Activated B cell treated with CpG ODN at 0.5 μM for 24 hours (primary cell): ENCODE measurements around the gene IL18. TPM values are rescaled to one million over a fixed set of nuclear protein-coding genes. Genes with fewer than 3 reads are reported as not detected.
"Not testable (repeated sequence)": the region's sequence is repeated elsewhere in the genome, so short reads cannot be mapped to it uniquely, and the experiment has no call there.

Experiments
- ATAC-seq: fragments of 200-7000 bp; cut with Tn5 transposase; one replicate; pipeline ENCODE4 v1.10.0; 2021; ENCODE audit warnings: low read depth, mild to moderate bottlenecking, moderate library complexity
- CTCF ChIA-PET: fragments of 350-600 bp; sonication (Branson Sonifier 250); formaldehyde crosslinking; loops from one replicate; lab custom pipeline; 2021; ENCODE audit warnings: antibody characterized with exemption; lab: Charles Lee
- POLR2A ChIA-PET: fragments of 350-600 bp; sonication (Branson Sonifier 250); formaldehyde crosslinking; loops from one replicate; lab custom pipeline; 2021; ENCODE audit warnings: antibody characterized with exemption; lab: Charles Lee
- DNase-seq: peaks from one replicate; pipeline ENCODE4 v3.0.0; 2022
- H3K27ac Mint-ChIP-seq: one replicate; pipeline ENCODE4 v1.8.0; 2020; ENCODE audit warnings: mixed read lengths
- H3K27me3 Mint-ChIP-seq: one replicate; pipeline ENCODE4 v1.8.0; 2021; ENCODE audit warnings: mixed read lengths
- H3K36me3 Mint-ChIP-seq: one replicate; pipeline ENCODE4 v1.8.0; 2021; ENCODE audit warnings: low read depth, mixed read lengths
- H3K4me1 Mint-ChIP-seq: one replicate; pipeline ENCODE4 v1.8.0; 2021; ENCODE audit warnings: mixed read lengths
- H3K4me3 Mint-ChIP-seq: one replicate; pipeline ENCODE4 v1.8.0; 2020; ENCODE audit warnings: mild to moderate bottlenecking, mixed read lengths
- H3K9me3 Mint-ChIP-seq: one replicate; pipeline ENCODE4 v1.8.0; 2020; ENCODE audit warnings: mixed read lengths
- CTCF ChIP-seq: fragments of 200-600 bp; IDR thresholded peaks from one replicate; pipeline ENCODE4 v1.8.0; 2022; ENCODE audit warnings: antibody characterized with exemption, mild to moderate bottlenecking
- intact Hi-C: fragments of 100-400 bp; cut with micrococcal nuclease; formaldehyde crosslinking; loops from one replicate; pipeline ENCODE4 v1.15.1; 2024
- total RNA-seq: library from RNA; stranded (reverse); gene quantifications from 2 replicates; pipeline ENCODE4 v1.2.3, GENCODE V29; 2022

The IL18 gene
- total RNA-seq, 1 donor from 2014 or later = 1.00 TPM

DNA sequence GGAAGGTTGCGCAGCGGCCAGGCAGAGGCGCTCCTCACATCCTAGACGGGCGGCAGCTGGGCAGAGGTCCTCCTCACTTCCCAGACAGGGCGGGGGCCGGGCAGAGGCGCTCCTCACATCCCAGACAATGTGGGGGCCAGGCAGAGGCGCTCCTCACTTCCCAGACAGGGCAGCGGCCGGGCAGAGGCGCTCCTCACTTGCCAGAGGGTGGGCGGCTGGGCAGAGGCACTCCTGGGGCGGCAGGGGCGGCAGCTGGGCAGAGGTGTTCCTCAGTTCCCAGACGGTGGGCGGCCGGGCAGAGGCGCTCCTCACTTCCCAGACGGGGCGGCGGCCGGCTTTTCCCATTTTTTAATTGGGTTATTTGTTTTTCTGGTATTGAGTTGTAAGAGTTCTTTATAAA lies 42.2 kb upstream of the IL18 start:
- ChIA-PET POLR2A (no interaction called here), CTCF (no interaction called here)
- no peak overlapping the region for H3K27ac Mint-ChIP-seq
- ATAC-seq (no peak), DNase-seq (no peak)
- H3K4me1 Mint-ChIP-seq = no peaks in the 10 kb centered on the region
- H3K4me3 Mint-ChIP-seq = no peak overlapping the region
- no peak for TF ChIP-seq CTCF
- no peaks in the 10 kb centered on the region for H3K36me3 Mint-ChIP-seq
- H3K9me3 Mint-ChIP-seq = no peaks in the 10 kb centered on the region
- H3K27me3 Mint-ChIP-seq = no peaks in the 10 kb centered on the region
- intact Hi-C loops = no loop called here

- ChIA-PET POLR2A (no interaction called here), CTCF (interaction anchor here (1.3 kb wide), 1 partner anchor 19 kb away, joined by 3 read pairs; no protein-coding TSS in a partner anchor)
- Mint-ChIP-seq H3K9me3 (no peaks in the 10 kb centered on the region), H3K4me3 (no peak overlapping the region), H3K27ac (no peak overlapping the region), H3K36me3 (no peaks in the 10 kb centered on the region), H3K4me1 (peaks cover 6% of the 10 kb centered on the region), H3K27me3 (peaks cover 2% of the 10 kb centered on the region)
- ATAC-seq = no peak
- no peak for TF ChIP-seq CTCF
- intact Hi-C loops = no loop called here
- DNase-seq = no peak
Measured at GRCh38 chr11:112200252-112200651, 36.4 kb upstream of the IL18 start.

GRCh38 chr11:112199101-112199500 lies 35.2 kb upstream of the IL18 start:
- CTCF ChIA-PET, H3K9me3 Mint-ChIP-seq, DNase-seq, ATAC-seq, H3K4me1 Mint-ChIP-seq, H3K4me3 Mint-ChIP-seq, intact Hi-C loops, H3K27ac Mint-ChIP-seq, POLR2A ChIA-PET, H3K36me3 Mint-ChIP-seq, H3K27me3 Mint-ChIP-seq: not testable (repeated sequence)

GRCh38 chr11:112196519-112197087 lies 32.7 kb upstream of the IL18 start:
- Mint-ChIP-seq H3K27me3 (peaks cover 2% of the 10 kb centered on the region), H3K36me3 (no peaks in the 10 kb centered on the region), H3K27ac (no peak overlapping the region), H3K4me1 (peaks cover 6% of the 10 kb centered on the region), H3K9me3 (no peaks in the 10 kb centered on the region), H3K4me3 (no peak overlapping the region)
- intact Hi-C loops = no loop called here
- no peak for DNase-seq
- POLR2A ChIA-PET = no interaction called here
- TF ChIP-seq CTCF = no peak
- ATAC-seq = no peak
- CTCF ChIA-PET = no interaction called here

DNA sequence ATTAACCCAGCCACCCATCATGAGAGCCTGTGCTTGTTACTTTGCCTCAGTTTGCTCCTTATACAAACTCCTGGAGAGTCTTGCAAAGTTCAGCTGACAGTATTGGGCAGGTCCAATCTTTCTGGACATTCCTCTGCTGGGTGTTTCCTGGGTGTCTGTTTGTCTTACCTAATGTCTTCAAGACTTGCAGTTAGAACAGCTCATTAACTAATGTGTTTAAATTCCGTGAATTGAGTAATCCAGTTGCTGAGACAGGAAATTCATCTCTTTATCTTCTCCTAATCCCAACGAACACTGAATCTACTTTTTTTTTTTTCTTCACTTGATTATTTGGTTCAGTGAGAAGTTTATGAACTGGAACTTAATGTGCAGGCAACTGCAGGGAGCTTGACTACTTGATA lies 32.1 kb upstream of the IL18 start:
- ATAC-seq (no peak), DNase-seq (no peak)
- H3K4me3 Mint-ChIP-seq = no peak overlapping the region
- peaks cover 2% of the 10 kb centered on the region for H3K27me3 Mint-ChIP-seq
- H3K36me3 Mint-ChIP-seq = no peaks in the 10 kb centered on the region
- TF ChIP-seq CTCF = no peak
- POLR2A ChIA-PET = no interaction called here
- intact Hi-C loops = no loop called here
- H3K4me1 Mint-ChIP-seq = peaks cover 6% of the 10 kb centered on the region
- CTCF ChIA-PET = interaction anchor here (0.7 kb wide), 1 partner anchor 12 kb away, joined by 5 read pairs; no protein-coding TSS in a partner anchor
- no peaks in the 10 kb centered on the region for H3K9me3 Mint-ChIP-seq
- H3K27ac Mint-ChIP-seq = no peak overlapping the region

- intact Hi-C loops, H3K4me3 Mint-ChIP-seq, POLR2A ChIA-PET, DNase-seq, H3K4me1 Mint-ChIP-seq, H3K27me3 Mint-ChIP-seq, CTCF ChIA-PET, ATAC-seq, H3K9me3 Mint-ChIP-seq, H3K36me3 Mint-ChIP-seq, H3K27ac Mint-ChIP-seq: not testable (repeated sequence)
Measured at GRCh38 chr11:112195113-112195512, 31.2 kb upstream of the IL18 start.
